WTC11 (cell line): ENCODE data around the gene CDK2AP2. TPM values are rescaled to one million over a fixed set of nuclear protein-coding genes. Genes with fewer than 3 reads are reported as not detected.

Experiments
- ATAC-seq: fragments of 200-7000 bp; cut with Tn5 transposase; 2 replicates; pipeline ENCODE4 v1.10.0; 2021; ENCODE audit warnings: mild to moderate bottlenecking, moderate library complexity
- CTCF ChIA-PET: fragments of 300-600 bp; sonication (Branson Sonifier 250); formaldehyde crosslinking; loops from one replicate; lab custom pipeline; 2021; ENCODE audit warnings: antibody characterized with exemption; lab: Charles Lee
- POLR2A ChIA-PET: fragments of 350-600 bp; sonication (Branson Sonifier 250); formaldehyde crosslinking; loops from one replicate; lab custom pipeline; 2021; ENCODE audit warnings: antibody characterized with exemption; lab: Charles Lee
- DNase-seq: peaks from one replicate; pipeline ENCODE4 v3.0.0; 2021; ENCODE audit warnings: low spot score
- H3K27ac Mint-ChIP-seq: 2 replicates; pipeline ENCODE4 v1.8.0; 2021; ENCODE audit warnings: mixed read lengths
- H3K27me3 Mint-ChIP-seq: 2 replicates; pipeline ENCODE4 v1.8.0; 2021; ENCODE audit warnings: low read depth, mild to moderate bottlenecking, moderate library complexity, mixed read lengths
- H3K36me3 Mint-ChIP-seq: 2 replicates; pipeline ENCODE4 v1.8.0; 2021; ENCODE audit warnings: mixed read lengths
- H3K4me1 Mint-ChIP-seq: 2 replicates; pipeline ENCODE4 v1.8.0; 2022; ENCODE audit warnings: mixed read lengths
- H3K4me3 Mint-ChIP-seq: 2 replicates; pipeline ENCODE4 v1.8.0; 2021; ENCODE audit warnings: mild to moderate bottlenecking, moderate library complexity, mixed read lengths
- H3K9me3 Mint-ChIP-seq: 2 replicates; pipeline ENCODE4 v1.8.0; 2021; ENCODE audit warnings: mixed read lengths
- ATF1 ChIP-seq: sonication (generic); formaldehyde crosslinking; IDR thresholded peaks from 2 replicates; pipeline ENCODE4 v1.8.1; 2023; ENCODE audit warnings: mild to moderate bottlenecking, moderate library complexity, missing genetic modification reagents
- ESRRA ChIP-seq: sonication (generic); formaldehyde crosslinking; IDR thresholded peaks from 2 replicates; pipeline ENCODE4 v1.8.1; 2022; ENCODE audit warnings: mild to moderate bottlenecking, missing genetic modification reagents, borderline replicate concordance
- GABPB1 ChIP-seq: sonication (generic); formaldehyde crosslinking; IDR thresholded peaks from 2 replicates; pipeline ENCODE4 v1.8.1; 2023; ENCODE audit warnings: mild to moderate bottlenecking, missing genetic modification reagents
- IRF2 ChIP-seq: sonication (generic); formaldehyde crosslinking; IDR thresholded peaks from 2 replicates; pipeline ENCODE4 v1.8.0; 2022; ENCODE audit warnings: low read depth, missing genetic modification reagents, borderline replicate concordance
- JUN ChIP-seq: sonication (generic); formaldehyde crosslinking; IDR thresholded peaks from 2 replicates; pipeline ENCODE4 v1.8.0; 2023; ENCODE audit warnings: mild to moderate bottlenecking, missing genetic modification reagents
- NFATC4 ChIP-seq: fragments of 250-450 bp; sonication (Bioruptor Pico); IDR thresholded peaks from 2 replicates; pipeline ENCODE4 v1.9.0; 2021; ENCODE audit warnings: mild to moderate bottlenecking
- NFYB ChIP-seq: sonication (generic); formaldehyde crosslinking; conservative IDR thresholded peaks from 2 replicates; pipeline ENCODE4 v1.8.0; 2022; ENCODE audit warnings: low read depth, missing genetic modification reagents
- TEAD1 ChIP-seq: sonication (generic); formaldehyde crosslinking; IDR thresholded peaks from 2 replicates; pipeline ENCODE4 v1.8.0; 2022; ENCODE audit warnings: mild to moderate bottlenecking, missing genetic modification reagents
- ZNF263 ChIP-seq: sonication (generic); formaldehyde crosslinking; IDR thresholded peaks from 2 replicates; pipeline ENCODE4 v1.8.1; 2022; ENCODE audit warnings: low read depth, mild to moderate bottlenecking, moderate library complexity, missing genetic modification reagents
- ZNF396 ChIP-seq: fragments of 250-450 bp; sonication (Bioruptor Pico); IDR thresholded peaks from 2 replicates; pipeline ENCODE4 v1.8.0; 2021; ENCODE audit warnings: mild to moderate bottlenecking, moderate library complexity, borderline replicate concordance
- total RNA-seq: library from RNA; stranded (reverse); gene quantifications from 3 replicates; pipeline ENCODE4 v1.2.3, GENCODE V29; 2021
- TF ChIP-seq, protein P1 (sequence below): sonication (generic); formaldehyde crosslinking; IDR thresholded peaks from 2 replicates; pipeline ENCODE4 v1.8.1; 2023; ENCODE audit warnings: mild to moderate bottlenecking, moderate library complexity, missing genetic modification reagents
- TF ChIP-seq, protein P2 (sequence below): sonication (generic); formaldehyde crosslinking; IDR thresholded peaks from 2 replicates; pipeline ENCODE4 v1.8.0; 2022; ENCODE audit warnings: mild to moderate bottlenecking, missing genetic modification reagents
- TF ChIP-seq, protein P3 (sequence below): fragments of 250-450 bp; sonication (Bioruptor Pico); IDR thresholded peaks from 2 replicates; pipeline ENCODE4 v1.8.0; 2021; ENCODE audit warnings: mild to moderate bottlenecking
- TF ChIP-seq, protein P4 (sequence below): sonication (generic); formaldehyde crosslinking; IDR thresholded peaks from 2 replicates; pipeline ENCODE4 v1.8.1; 2022; ENCODE audit warnings: missing genetic modification reagents, borderline replicate concordance
- TF ChIP-seq, protein P5 (sequence below): fragments of 250-450 bp; sonication (Bioruptor Pico); IDR thresholded peaks from 2 replicates; pipeline ENCODE4 v1.9.0; 2021; ENCODE audit warnings: mild to moderate bottlenecking
- TF ChIP-seq, protein P6 (sequence below): sonication (generic); formaldehyde crosslinking; IDR thresholded peaks from 2 replicates; pipeline ENCODE4 v1.8.0; 2022; ENCODE audit warnings: missing genetic modification reagents
- TF ChIP-seq, protein P7 (sequence below): sonication (generic); formaldehyde crosslinking; IDR thresholded peaks from 2 replicates; pipeline ENCODE4 v1.8.1; 2022; ENCODE audit warnings: mild to moderate bottlenecking, moderate library complexity, missing genetic modification reagents
- TF ChIP-seq, protein P8 (sequence below): sonication (generic); formaldehyde crosslinking; IDR thresholded peaks from 2 replicates; pipeline ENCODE4 v1.8.1; 2023; ENCODE audit warnings: mild to moderate bottlenecking, missing genetic modification reagents, moderate library complexity
- TF ChIP-seq, protein P9 (sequence below): sonication (generic); formaldehyde crosslinking; IDR thresholded peaks from 2 replicates; pipeline ENCODE4 v1.8.1; 2023; ENCODE audit warnings: mild to moderate bottlenecking, missing genetic modification reagents
- TF ChIP-seq, protein P10 (sequence below): sonication (generic); formaldehyde crosslinking; IDR thresholded peaks from 2 replicates; pipeline ENCODE4 v1.8.1; 2023; ENCODE audit warnings: mild to moderate bottlenecking, missing genetic modification reagents, moderate library complexity

Gene CDK2AP2
- total RNA-seq, 1 experiment from 2014 or later = 53.1 TPM

DNA sequence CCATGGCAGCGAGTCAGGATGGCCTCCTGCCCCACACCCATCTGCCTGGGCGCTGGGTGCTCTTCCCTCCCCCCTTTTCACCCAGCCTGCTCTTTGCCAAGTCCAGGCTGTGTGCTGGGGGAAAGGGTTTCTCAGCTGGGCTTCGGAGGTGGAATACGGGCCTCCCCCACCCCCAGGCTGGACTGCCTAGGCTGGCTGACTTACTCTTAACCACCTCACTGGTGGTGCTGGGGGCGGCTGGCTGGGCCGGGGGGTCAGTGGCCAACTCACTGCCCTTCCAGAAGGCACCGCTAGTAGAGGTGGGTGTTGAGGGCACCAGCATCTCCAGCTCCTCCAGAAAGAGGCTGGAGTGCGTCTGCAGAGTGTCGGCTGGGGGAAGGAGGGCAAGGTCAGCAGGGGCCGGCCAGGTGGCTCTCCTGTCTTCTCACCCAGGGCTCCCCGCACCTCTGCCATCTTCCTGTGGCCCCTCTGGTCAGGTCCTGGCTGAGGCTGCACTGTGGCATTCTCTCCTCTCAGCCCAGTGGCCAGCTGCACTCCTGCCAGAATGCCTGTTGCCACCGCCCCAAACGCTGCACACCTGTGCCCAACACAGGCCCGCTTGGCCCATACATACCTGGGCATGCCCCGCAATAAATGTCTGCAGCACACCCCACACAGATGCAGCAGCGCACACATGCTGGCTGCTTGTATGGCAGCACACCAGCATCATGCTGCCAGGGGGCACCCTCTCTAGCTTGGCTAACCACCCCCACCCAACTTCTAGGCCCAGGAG, 12.5 kb downstream of the CDK2AP2 start (continued):
- TF ChIP-seq, protein P1, sequence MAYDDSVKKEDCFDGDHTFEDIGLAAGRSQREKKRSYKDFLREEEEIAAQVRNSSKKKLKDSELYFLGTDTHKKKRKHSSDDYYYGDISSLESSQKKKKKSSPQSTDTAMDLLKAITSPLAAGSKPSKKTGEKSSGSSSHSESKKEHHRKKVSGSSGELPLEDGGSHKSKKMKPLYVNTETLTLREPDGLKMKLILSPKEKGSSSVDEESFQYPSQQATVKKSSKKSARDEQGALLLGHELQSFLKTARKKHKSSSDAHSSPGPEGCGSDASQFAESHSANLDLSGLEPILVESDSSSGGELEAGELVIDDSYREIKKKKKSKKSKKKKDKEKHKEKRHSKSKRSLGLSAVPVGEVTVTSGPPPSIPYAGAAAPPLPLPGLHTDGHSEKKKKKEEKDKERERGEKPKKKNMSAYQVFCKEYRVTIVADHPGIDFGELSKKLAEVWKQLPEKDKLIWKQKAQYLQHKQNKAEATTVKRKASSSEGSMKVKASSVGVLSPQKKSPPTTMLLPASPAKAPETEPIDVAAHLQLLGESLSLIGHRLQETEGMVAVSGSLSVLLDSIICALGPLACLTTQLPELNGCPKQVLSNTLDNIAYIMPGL = no peak
- TF ChIP-seq, protein P2, sequence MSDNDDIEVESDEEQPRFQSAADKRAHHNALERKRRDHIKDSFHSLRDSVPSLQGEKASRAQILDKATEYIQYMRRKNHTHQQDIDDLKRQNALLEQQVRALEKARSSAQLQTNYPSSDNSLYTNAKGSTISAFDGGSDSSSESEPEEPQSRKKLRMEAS (CRISPR knock-in tag) = no peak
- TF ChIP-seq ZNF263 (CRISPR knock-in tag) (no peak), NFYB (no peak), ATF1 (no peak)
- TF ChIP-seq, protein P3, sequence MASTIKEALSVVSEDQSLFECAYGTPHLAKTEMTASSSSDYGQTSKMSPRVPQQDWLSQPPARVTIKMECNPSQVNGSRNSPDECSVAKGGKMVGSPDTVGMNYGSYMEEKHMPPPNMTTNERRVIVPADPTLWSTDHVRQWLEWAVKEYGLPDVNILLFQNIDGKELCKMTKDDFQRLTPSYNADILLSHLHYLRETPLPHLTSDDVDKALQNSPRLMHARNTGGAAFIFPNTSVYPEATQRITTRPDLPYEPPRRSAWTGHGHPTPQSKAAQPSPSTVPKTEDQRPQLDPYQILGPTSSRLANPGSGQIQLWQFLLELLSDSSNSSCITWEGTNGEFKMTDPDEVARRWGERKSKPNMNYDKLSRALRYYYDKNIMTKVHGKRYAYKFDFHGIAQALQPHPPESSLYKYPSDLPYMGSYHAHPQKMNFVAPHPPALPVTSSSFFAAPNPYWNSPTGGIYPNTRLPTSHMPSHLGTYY (CRISPR knock-in tag) = no peak
- TF ChIP-seq, protein P4, sequence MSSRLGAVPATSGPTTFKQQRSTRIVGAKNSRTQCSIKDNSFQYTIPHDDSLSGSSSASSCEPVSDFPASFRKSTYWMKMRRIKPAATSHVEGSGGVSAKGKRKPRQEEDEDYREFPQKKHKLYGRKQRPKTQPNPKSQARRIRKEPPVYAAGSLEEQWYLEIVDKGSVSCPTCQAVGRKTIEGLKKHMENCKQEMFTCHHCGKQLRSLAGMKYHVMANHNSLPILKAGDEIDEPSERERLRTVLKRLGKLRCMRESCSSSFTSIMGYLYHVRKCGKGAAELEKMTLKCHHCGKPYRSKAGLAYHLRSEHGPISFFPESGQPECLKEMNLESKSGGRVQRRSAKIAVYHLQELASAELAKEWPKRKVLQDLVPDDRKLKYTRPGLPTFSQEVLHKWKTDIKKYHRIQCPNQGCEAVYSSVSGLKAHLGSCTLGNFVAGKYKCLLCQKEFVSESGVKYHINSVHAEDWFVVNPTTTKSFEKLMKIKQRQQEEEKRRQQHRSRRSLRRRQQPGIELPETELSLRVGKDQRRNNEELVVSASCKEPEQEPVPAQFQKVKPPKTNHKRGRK (CRISPR knock-in tag) = no peak

DNA sequence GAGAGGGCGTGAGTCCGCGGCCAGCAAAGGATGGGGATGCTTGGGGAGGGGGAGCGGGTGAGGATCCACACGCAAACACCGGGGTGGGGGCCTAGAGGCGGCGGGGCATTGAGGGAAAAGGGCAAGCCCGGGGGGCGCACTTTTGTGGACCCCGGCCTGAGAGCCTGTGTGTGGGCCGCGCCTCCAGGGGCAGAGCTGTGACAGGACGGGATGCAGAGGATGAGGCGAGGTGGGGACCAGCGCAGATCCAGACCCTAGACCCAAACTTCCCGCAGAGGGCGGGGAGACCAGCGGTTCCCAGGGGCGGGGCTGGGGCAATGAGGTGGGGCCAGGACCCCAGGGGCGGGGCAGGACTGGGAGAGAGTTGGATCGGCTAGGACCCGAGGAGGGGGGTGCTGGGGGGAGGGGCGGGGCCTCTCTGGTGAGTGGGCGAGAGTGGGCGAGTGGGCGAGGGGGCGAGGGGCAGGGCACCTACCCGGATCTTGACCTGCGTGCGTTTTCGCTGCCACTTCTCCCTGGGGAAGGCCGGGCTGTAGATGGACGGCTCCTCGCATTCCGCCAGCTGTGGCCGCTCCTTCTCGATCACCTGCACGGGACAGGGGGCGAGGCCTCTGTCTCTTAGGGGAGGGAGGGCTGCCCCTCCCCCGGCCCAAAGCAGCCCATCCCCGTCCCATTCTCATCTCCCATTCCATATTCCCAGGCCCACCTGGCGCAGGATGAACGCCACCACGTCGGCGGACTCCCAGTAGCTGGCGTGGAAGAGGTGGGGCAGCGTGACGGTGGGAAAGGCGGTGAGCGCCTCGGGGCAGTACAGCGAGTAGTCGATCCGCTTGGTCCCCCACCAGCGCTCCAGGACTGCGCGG, 13.4 kb downstream of the CDK2AP2 start:
- 0 out of 2 replicates have a peak, but pooled peaks cover 3% of the 10 kb centered on the region for H3K36me3 Mint-ChIP-seq
- H3K4me1 Mint-ChIP-seq = no peaks in the 10 kb centered on the region
- no peak overlapping the region for H3K27ac Mint-ChIP-seq
- no peaks in the 10 kb centered on the region for H3K9me3 Mint-ChIP-seq
- no peaks in the 10 kb centered on the region for H3K27me3 Mint-ChIP-seq
- DNase-seq (peak; percentile 45), ATAC-seq (peak; percentile 42)
- ChIA-PET POLR2A (no interaction called here), CTCF (interaction anchor here (1.0 kb wide), 1 partner anchor 105 kb away, joined by 3 read pairs; no protein-coding TSS in a partner anchor)
- no peak overlapping the region for H3K4me3 Mint-ChIP-seq
- TF ChIP-seq TEAD1 (CRISPR knock-in tag) = no peak
- TF ChIP-seq, protein P5, sequence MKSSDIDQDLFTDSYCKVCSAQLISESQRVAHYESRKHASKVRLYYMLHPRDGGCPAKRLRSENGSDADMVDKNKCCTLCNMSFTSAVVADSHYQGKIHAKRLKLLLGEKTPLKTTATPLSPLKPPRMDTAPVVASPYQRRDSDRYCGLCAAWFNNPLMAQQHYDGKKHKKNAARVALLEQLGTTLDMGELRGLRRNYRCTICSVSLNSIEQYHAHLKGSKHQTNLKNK (CRISPR knock-in tag) = no peak
- TF ChIP-seq, protein P6, sequence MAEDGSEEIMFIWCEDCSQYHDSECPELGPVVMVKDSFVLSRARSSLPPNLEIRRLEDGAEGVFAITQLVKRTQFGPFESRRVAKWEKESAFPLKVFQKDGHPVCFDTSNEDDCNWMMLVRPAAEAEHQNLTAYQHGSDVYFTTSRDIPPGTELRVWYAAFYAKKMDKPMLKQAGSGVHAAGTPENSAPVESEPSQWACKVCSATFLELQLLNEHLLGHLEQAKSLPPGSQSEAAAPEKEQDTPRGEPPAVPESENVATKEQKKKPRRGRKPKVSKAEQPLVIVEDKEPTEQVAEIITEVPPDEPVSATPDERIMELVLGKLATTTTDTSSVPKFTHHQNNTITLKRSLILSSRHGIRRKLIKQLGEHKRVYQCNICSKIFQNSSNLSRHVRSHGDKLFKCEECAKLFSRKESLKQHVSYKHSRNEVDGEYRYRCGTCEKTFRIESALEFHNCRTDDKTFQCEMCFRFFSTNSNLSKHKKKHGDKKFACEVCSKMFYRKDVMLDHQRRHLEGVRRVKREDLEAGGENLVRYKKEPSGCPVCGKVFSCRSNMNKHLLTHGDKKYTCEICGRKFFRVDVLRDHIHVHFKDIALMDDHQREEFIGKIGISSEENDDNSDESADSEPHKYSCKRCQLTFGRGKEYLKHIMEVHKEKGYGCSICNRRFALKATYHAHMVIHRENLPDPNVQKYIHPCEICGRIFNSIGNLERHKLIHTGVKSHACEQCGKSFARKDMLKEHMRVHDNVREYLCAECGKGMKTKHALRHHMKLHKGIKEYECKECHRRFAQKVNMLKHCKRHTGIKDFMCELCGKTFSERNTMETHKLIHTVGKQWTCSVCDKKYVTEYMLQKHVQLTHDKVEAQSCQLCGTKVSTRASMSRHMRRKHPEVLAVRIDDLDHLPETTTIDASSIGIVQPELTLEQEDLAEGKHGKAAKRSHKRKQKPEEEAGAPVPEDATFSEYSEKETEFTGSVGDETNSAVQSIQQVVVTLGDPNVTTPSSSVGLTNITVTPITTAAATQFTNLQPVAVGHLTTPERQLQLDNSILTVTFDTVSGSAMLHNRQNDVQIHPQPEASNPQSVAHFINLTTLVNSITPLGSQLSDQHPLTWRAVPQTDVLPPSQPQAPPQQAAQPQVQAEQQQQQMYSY (CRISPR knock-in tag) = no peak
- TF ChIP-seq, protein P7, sequence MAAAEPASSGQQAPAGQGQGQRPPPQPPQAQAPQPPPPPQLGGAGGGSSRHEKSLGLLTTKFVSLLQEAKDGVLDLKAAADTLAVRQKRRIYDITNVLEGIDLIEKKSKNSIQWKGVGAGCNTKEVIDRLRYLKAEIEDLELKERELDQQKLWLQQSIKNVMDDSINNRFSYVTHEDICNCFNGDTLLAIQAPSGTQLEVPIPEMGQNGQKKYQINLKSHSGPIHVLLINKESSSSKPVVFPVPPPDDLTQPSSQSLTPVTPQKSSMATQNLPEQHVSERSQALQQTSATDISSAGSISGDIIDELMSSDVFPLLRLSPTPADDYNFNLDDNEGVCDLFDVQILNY (CRISPR knock-in tag) = no peak
- TF ChIP-seq, protein P8, sequence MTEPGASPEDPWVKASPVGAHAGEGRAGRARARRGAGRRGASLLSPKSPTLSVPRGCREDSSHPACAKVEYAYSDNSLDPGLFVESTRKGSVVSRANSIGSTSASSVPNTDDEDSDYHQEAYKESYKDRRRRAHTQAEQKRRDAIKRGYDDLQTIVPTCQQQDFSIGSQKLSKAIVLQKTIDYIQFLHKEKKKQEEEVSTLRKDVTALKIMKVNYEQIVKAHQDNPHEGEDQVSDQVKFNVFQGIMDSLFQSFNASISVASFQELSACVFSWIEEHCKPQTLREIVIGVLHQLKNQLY (CRISPR knock-in tag) = no peak
- no peak for TF ChIP-seq ZNF396 (CRISPR knock-in tag)
- TF ChIP-seq GABPB1 (CRISPR knock-in tag) = no peak
- TF ChIP-seq JUN (CRISPR knock-in tag) = no peak
- no peak for TF ChIP-seq NFATC4
- TF ChIP-seq ESRRA (CRISPR knock-in tag) = no peak
- TF ChIP-seq, protein P9, sequence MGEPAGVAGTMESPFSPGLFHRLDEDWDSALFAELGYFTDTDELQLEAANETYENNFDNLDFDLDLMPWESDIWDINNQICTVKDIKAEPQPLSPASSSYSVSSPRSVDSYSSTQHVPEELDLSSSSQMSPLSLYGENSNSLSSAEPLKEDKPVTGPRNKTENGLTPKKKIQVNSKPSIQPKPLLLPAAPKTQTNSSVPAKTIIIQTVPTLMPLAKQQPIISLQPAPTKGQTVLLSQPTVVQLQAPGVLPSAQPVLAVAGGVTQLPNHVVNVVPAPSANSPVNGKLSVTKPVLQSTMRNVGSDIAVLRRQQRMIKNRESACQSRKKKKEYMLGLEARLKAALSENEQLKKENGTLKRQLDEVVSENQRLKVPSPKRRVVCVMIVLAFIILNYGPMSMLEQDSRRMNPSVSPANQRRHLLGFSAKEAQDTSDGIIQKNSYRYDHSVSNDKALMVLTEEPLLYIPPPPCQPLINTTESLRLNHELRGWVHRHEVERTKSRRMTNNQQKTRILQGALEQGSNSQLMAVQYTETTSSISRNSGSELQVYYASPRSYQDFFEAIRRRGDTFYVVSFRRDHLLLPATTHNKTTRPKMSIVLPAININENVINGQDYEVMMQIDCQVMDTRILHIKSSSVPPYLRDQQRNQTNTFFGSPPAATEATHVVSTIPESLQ (CRISPR knock-in tag) = no peak
- no peak for TF ChIP-seq IRF2 (CRISPR knock-in tag)
- TF ChIP-seq, protein P10, sequence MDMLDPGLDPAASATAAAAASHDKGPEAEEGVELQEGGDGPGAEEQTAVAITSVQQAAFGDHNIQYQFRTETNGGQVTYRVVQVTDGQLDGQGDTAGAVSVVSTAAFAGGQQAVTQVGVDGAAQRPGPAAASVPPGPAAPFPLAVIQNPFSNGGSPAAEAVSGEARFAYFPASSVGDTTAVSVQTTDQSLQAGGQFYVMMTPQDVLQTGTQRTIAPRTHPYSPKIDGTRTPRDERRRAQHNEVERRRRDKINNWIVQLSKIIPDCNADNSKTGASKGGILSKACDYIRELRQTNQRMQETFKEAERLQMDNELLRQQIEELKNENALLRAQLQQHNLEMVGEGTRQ (CRISPR knock-in tag) = no peak
